Measurements from ENCODE around the gene MED15.
"Not testable (repeated sequence)": the region's sequence is repeated elsewhere in the genome, so short reads cannot be mapped to it uniquely, and the experiment has no call there.

The MED15 gene

DNA sequence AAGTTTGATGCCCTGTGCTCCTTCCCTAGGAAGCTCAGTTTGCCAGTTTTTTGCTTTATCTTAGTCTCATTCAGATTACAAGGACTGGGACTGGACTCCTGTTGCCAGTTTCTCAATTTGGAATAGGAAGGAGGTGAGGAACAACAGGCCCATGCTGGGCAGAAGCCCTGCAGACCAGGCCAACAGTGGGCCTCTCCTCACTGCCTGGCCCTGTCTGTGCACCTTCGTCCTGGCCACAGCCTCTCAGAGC is 23.7 kb downstream of the MED15 start:
- H3K4me1 ChIP-seq: peaks cover 61% of the 10 kb centered on the region
- 0 out of 2 replicates have a peak overlapping the region, but pooled peaks have one; percentile 4 for H3K27ac ChIP-seq
- TF ChIP-seq Cebpa-rat (IDR thresholded peaks at IDR 0.05): no peak
- H3K4me2 ChIP-seq: 0 out of 2 replicates have a peak overlapping the region, but pooled peaks have one; percentile 28
- no peak overlapping the region; the same call in 1 of the 2 replicates for H3K9ac ChIP-seq
- no peaks in the 10 kb centered on the region for H3K27me3 ChIP-seq
- peaks cover 100% of the 10 kb centered on the region for H4K20me1 ChIP-seq
- H3K9me3 ChIP-seq: no peaks in the 10 kb centered on the region
- H3K4me3 ChIP-seq: no peak overlapping the region
- H3K36me3 ChIP-seq: peaks cover 93% of the 10 kb centered on the region

DNA sequence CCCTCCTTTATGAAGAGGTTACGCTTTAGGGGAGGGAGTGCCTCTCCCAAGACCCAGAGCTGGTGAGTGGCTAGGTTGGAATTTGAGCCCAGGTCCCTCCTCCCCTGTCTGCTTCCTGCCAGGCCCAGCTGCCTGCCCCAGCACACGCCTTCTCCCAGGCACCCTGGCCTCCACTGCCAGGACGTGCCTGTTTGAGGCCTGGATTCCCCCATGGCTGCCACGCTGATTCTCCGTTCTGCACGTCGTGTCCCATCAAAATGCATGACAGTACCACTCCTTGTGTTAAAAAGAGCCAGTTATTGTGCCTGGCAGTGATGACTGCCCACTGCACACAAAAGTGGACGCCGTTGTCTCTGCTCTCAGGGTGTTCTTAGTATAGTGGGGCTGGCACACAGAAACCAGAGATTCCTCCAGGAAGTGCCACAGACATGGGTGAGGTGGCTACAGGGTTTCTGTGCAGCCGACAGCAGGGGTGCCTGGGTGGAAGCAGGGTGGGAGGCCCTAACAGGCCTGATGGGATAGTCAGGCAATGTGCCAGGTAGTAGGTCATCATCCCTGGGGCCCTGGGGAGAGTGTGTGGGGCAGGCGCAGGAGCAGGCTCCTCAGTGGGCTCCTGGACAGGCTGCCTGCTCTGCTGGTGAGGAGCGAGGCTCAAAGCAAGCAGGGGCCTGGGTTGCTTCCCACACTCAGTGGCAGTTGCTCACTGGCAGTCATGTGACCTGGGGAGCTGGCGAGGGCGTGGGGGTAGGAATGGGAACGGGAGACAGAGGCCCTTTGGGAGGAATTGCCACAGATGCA is 24.2 kb downstream of the MED15 start:
- no peaks in the 10 kb centered on the region for H3K27me3 ChIP-seq
- H3K4me2 ChIP-seq: peak overlapping the region; percentile 28
- H3K4me1 ChIP-seq: peaks cover 59% of the 10 kb centered on the region
- no peak for TF ChIP-seq Cebpa-rat (IDR thresholded peaks at IDR 0.05)
- H3K9me3 ChIP-seq: no peaks in the 10 kb centered on the region
- peaks cover 91% of the 10 kb centered on the region for H3K36me3 ChIP-seq
- peak overlapping the region; percentile 35; the same call in 1 of the 2 replicates for H3K27ac ChIP-seq
- H4K20me1 ChIP-seq: peaks cover 99% of the 10 kb centered on the region
- no peak overlapping the region for H3K4me3 ChIP-seq
- H3K9ac ChIP-seq: peak overlapping the region; percentile 14; the same call in 1 of the 2 replicates

DNA sequence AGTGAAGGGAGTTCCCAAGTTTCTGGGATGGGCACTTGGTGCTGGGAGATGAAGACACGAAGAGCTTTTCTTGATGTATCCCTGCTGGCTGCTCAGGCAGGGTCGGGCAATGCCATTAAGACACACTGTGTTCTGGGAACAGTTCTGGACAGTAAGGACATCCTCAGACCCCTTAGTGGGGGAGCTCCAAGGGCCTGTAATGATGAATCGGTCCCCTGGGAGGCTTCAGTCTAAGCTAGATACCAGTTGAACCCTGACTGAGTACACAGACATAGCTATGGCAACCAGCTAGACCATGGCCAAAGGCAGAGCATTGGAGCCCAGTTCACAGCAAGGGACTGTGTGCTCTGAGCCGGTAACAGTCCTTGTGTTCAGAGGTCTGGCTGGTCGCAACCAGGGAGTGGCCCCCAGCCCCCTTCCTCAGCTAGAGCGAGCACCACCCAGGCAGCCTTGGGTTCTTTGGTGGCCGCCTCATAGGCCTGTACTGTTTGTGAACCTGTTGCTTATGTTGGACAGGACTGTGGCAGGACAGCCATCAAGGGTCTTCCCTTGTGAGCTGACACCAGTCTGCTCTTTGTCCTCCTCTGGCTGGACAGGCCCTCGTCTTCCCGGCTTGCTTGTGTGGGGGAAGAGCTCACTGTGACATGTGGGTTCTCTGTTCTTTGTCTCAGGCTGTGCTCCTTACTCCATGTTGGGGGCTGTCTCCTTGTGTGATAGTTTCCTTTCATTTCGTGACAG is 25.0 kb downstream of the MED15 start:
- H3K9ac ChIP-seq: 0 out of 2 replicates have a peak overlapping the region, but pooled peaks have one; percentile 35
- H3K27ac ChIP-seq: peak overlapping the region; percentile 35; the same call in 1 of the 2 replicates
- H3K36me3 ChIP-seq: peaks cover 91% of the 10 kb centered on the region
- no peaks in the 10 kb centered on the region for H3K9me3 ChIP-seq
- no peaks in the 10 kb centered on the region for H3K27me3 ChIP-seq
- no peak overlapping the region for H3K4me3 ChIP-seq
- peaks cover 62% of the 10 kb centered on the region for H3K4me1 ChIP-seq
- peaks cover 99% of the 10 kb centered on the region for H4K20me1 ChIP-seq
- no peak for TF ChIP-seq Cebpa-rat (IDR thresholded peaks at IDR 0.05)
- H3K4me2 ChIP-seq: peak overlapping the region; percentile 28; the same call in 1 of the 2 replicates

DNA sequence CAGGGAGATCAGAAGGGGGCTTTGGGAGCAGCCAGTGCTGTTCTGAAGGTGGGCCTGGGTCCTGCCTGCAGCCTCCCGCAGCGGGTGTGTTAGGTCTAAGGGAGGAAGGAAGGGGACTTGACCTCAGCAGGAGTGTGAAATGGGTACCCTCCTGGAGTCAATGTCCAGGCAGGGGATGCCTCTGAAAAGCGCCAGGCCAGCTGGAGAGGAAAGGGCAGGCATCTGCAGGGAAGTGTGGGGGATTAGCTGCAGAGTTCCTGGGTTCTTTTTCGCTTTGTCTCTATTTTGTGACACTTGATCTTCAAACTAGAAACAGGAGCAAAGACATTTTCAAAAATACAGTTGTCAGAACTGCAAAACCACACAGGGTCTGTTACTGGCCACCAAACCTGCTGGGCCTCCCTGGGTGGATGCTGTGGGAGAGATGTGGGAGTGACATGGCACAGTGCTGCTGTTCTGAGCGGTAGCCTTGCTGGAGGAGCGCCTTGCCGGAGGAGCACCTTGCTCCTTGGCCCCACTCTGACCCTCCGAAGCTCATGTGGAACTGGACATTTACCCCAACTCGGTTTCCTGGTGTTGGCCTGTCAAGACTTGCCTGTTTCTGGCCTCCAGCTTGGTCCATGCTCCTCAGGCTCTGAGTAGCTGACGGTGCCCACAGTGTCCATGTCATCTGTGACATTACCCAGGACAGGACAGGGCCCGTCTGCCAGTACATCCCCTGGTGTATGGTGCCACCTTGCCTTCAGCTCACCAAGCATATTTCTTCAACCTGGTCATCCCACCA is 25.9 kb downstream of the MED15 start:
- TF ChIP-seq Cebpa-rat (IDR thresholded peaks at IDR 0.05): no peak
- no peaks in the 10 kb centered on the region for H3K27me3 ChIP-seq
- no peak overlapping the region for H3K27ac ChIP-seq
- H3K9ac ChIP-seq: 0 out of 2 replicates have a peak overlapping the region, but pooled peaks have one; percentile 35
- peaks cover 91% of the 10 kb centered on the region for H3K36me3 ChIP-seq
- H3K4me2 ChIP-seq: no peak overlapping the region
- no peaks in the 10 kb centered on the region for H3K9me3 ChIP-seq
- H3K4me3 ChIP-seq: no peak overlapping the region
- peaks cover 64% of the 10 kb centered on the region for H3K4me1 ChIP-seq
- H4K20me1 ChIP-seq: peaks cover 99% of the 10 kb centered on the region

DNA sequence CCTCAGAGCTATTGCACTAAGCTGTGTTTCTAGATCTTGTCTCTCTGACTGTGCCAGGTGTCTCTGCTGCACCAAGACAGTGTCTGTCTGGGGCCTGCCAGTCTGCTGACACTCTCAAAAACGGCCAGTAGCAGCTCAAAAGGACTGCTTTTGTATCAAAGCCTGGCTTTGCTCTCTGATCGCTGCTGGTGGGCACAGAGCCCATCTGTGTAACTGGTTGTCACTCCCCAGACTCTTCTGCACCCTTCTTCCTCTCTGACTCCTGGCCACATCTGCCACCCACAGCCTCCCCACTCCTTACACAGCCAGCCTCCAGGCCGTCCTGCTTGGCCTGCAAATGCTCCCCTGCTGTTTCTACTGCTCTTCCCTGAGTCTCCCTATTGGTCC is 26.5 kb downstream of the MED15 start:
- Histone ChIP-seq H3K9ac (0 out of 2 replicates have a peak overlapping the region, but pooled peaks have one; percentile 19), H3K4me1 (peaks cover 64% of the 10 kb centered on the region), H3K9me3 (no peaks in the 10 kb centered on the region), H3K4me3 (no peak overlapping the region), H4K20me1 (peaks cover 99% of the 10 kb centered on the region), H3K27me3 (no peaks in the 10 kb centered on the region), H3K27ac (no peak overlapping the region), H3K36me3 (peaks cover 91% of the 10 kb centered on the region), H3K4me2 (no peak overlapping the region)
- TF ChIP-seq Cebpa-rat (IDR thresholded peaks at IDR 0.05): no peak

DNA sequence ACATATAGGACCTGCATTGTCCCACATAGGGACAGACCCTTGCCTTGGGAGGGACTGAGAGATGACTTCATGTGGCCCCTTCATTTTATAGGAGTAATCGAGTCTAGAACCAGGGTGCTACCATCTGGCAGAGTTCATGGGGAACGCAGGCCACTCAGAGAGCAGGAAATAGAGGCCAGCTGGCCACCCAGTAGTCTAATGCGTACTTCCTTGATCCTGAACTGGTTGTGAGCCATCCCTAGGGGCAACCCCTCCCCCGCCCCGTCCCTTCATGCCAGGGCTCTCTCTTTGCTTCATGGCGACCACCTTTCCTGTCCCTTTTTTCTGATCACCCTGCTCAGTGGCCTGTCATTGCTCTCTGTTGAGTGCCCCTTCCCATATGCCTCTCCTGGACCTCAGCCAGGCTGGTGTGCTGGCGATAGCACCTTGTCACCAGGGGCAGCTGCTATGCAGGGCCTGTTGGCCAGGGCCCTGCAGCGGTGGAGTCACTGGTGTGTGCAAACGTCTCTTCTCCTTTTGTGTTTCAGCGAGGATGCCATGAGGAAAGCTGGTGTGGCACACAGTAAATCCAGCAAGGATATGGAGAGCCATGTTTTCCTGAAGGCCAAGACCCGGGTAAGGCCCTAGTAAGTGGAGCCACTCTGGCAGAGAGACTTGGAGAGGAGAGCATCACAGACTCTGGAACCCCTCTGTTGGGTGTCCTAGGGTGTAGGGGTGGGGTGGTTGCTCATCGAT is 29.3 kb downstream of the MED15 start:
- no peak for TF ChIP-seq Cebpa-rat (IDR thresholded peaks at IDR 0.05)
- H3K36me3 ChIP-seq: peaks cover 90% of the 10 kb centered on the region
- H3K9ac ChIP-seq: no peak overlapping the region
- H3K27ac ChIP-seq: no peak overlapping the region
- no peaks in the 10 kb centered on the region for H3K27me3 ChIP-seq
- H3K9me3 ChIP-seq: no peaks in the 10 kb centered on the region
- peak overlapping the region; percentile 39 for H3K4me2 ChIP-seq
- no peak overlapping the region for H3K4me3 ChIP-seq
- peaks cover 91% of the 10 kb centered on the region for H4K20me1 ChIP-seq
- H3K4me1 ChIP-seq: peaks cover 44% of the 10 kb centered on the region

DNA sequence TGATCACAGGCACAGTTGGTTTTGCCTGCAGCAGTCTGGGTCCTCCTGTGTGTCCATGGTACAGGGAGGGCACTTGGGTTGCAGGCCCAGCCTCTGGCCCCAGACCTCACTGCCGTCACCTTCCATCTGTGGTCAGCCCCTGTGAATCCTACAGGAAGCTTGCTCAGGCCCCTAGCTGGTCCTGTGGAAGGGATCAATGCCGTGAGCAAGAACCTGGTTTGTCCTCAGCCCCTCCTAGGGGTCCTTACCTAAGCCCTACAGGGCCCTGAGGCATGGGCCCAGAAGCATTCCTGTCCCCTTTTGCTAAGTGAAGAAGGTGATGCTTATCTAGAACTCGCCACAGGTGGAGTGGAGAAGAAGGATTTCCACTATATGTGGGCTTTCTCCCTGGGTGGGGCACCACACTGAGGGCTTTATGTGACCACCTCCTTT is 29.9 kb downstream of the MED15 start:
- no peak overlapping the region for H3K9ac ChIP-seq
- H3K4me1 ChIP-seq: peaks cover 38% of the 10 kb centered on the region
- no peak overlapping the region for H3K4me2 ChIP-seq
- H3K27me3 ChIP-seq: no peaks in the 10 kb centered on the region
- H3K9me3 ChIP-seq: no peaks in the 10 kb centered on the region
- H3K36me3 ChIP-seq: peaks cover 90% of the 10 kb centered on the region
- no peak overlapping the region for H3K4me3 ChIP-seq
- H3K27ac ChIP-seq: no peak overlapping the region
- TF ChIP-seq Cebpa-rat (IDR thresholded peaks at IDR 0.05): no peak
- peaks cover 91% of the 10 kb centered on the region for H4K20me1 ChIP-seq

DNA sequence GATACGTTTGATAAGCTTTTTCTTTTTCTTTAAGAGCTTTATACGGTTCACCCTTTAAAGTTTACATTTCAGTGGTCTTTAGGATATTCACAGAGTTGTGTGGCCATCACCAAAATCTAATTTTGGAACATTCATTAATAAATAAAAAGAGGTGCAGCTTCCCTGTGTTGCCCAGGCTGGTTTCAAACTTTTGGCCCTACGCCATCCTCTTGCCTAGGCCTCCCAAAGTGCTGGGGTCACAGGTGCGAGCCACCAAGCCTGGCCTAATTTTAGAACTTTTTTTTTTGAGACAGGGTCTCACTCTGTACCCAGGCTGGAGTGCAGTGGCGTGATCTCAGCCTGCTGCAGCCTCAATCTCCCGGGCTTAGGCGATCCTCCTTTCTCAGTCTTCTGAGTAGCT is 30.6 kb downstream of the MED15 start:
- H3K4me3 ChIP-seq: no peak overlapping the region
- no peak overlapping the region for H3K27ac ChIP-seq
- no peak overlapping the region for H3K4me2 ChIP-seq
- no peak for TF ChIP-seq Cebpa-rat (IDR thresholded peaks at IDR 0.05)
- peaks cover 90% of the 10 kb centered on the region for H3K36me3 ChIP-seq
- H3K4me1 ChIP-seq: peaks cover 32% of the 10 kb centered on the region
- peaks cover 90% of the 10 kb centered on the region for H4K20me1 ChIP-seq
- no peaks in the 10 kb centered on the region for H3K9me3 ChIP-seq
- no peak overlapping the region for H3K9ac ChIP-seq
- no peaks in the 10 kb centered on the region for H3K27me3 ChIP-seq

DNA sequence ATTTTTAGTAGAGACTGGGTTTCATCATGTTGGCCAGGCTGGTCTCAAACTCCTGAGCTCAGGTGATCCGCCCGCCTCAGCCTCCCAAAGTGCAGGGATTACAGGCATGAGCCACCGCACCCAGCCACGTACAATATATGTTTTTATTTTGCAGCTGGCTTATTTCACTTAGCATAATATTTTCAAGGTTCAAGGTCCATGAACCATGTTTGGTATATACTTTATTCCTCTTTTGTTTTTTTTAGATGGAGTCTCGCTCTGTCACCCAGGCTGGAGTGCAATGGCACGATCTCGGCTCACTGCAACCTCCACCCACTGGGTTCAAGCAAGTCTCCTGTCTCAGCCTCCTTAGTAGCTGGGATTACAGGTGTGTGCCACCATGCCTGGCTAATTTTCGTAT is 31.5 kb downstream of the MED15 start:
- H3K27me3 ChIP-seq, H3K4me3 ChIP-seq, H3K9ac ChIP-seq, H3K9me3 ChIP-seq, H3K27ac ChIP-seq, H3K4me2 ChIP-seq: not testable (repeated sequence)
- H3K36me3 ChIP-seq: peaks cover 89% of the 10 kb centered on the region
- peaks cover 85% of the 10 kb centered on the region for H4K20me1 ChIP-seq
- peaks cover 24% of the 10 kb centered on the region for H3K4me1 ChIP-seq

Data from BLaER1 (cell line).